ENCODE data around the gene ITK. TPM values are rescaled to one million over a fixed set of nuclear protein-coding genes. Genes with fewer than 3 reads are reported as not detected.

ITK gene
- total RNA-seq, 3 donors from 2014 or later = 3.3 to 4.4 (median 3.4) TPM

GRCh38 chr5:157157293-157157891 is 23.2 kb upstream of the ITK start:
- H3K4me1 ChIP-seq = no peaks in the 10 kb centered on the region
- no peak overlapping the region for H3K4me3 ChIP-seq
- H3K9me3 ChIP-seq = no peaks in the 10 kb centered on the region
- intact Hi-C loops (cut with DNase I; ENCODE audit: low total_unique reads) = no loop called here
- no peak for DNase-seq (ENCODE audit: low spot score in 2 of 2)
- H3K27me3 ChIP-seq = peaks cover 0 to 4% of the 10 kb centered on the region in 2 donors
- H3K36me3 ChIP-seq = no peaks in the 10 kb centered on the region
- no peak overlapping the region for H3K27ac ChIP-seq
- TF ChIP-seq POLR2A (IDR thresholded peaks at IDR 0.05) (no peak), CTCF (IDR thresholded peaks at IDR 0.05) (no peak), POLR2AphosphoS5 (IDR thresholded peaks at IDR 0.05) (no peak)

DNA sequence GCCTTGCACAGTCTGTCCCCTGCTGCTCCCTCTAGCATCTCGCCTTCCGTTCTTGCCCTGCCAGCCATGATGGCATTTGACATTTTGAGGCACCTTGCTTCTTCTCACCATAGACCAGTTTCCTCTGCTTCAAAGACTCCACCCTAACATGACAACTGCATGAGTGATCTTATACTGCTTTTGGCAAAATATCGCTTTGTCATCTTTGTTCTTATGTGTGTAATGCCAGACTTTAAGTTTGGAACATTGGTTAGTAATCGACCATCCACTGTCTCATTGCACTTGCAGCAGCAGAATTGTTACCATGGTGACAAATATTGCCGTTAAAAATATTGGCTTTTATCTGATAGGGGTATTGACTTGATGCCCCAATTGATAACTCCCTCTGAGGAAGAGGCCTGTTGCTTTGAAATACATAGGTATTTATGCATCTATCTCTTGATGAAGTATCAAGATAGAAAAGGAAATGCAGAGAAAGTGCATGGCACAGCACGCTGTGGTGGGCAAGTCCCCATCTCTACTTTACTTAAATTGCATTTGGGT is 21.4 kb upstream of the ITK start:
- no peaks in the 10 kb centered on the region for H3K9me3 ChIP-seq
- H3K4me1 ChIP-seq = no peaks in the 10 kb centered on the region
- intact Hi-C loops (cut with DNase I; ENCODE audit: low total_unique reads) = no loop called here

GRCh38 chr5:157160001-157160400 is 20.6 kb upstream of the ITK start:
- Histone ChIP-seq H3K27me3 (peaks cover 0 to 6% of the 10 kb centered on the region in 2 donors), H3K36me3 (no peaks in the 10 kb centered on the region), H3K9me3 (no peaks in the 10 kb centered on the region), H3K4me1 (no peaks in the 10 kb centered on the region), H3K27ac (no peak overlapping the region), H3K4me3 (no peak overlapping the region)
- intact Hi-C loops (cut with DNase I; ENCODE audit: low total_unique reads) = no loop called here
- no peak for TF ChIP-seq POLR2A (IDR thresholded peaks at IDR 0.05)
- no peak for TF ChIP-seq POLR2AphosphoS5 (IDR thresholded peaks at IDR 0.05)
- TF ChIP-seq CTCF (IDR thresholded peaks at IDR 0.05) = no peak
- no peak for DNase-seq (ENCODE audit: low spot score in 2 of 2)

More for the DNA sequence above, 21.4 kb upstream of the ITK start:
- DNase-seq (ENCODE audit: low spot score in 2 of 2) = no peak
- TF ChIP-seq POLR2AphosphoS5 (IDR thresholded peaks at IDR 0.05) (no peak), POLR2A (IDR thresholded peaks at IDR 0.05) (no peak), CTCF (IDR thresholded peaks at IDR 0.05) (no peak)
- Histone ChIP-seq H3K27ac (no peak overlapping the region), H3K36me3 (no peaks in the 10 kb centered on the region), H3K27me3 (peaks cover 0 to 6% of the 10 kb centered on the region in 2 donors), H3K4me3 (no peak overlapping the region)

DNA sequence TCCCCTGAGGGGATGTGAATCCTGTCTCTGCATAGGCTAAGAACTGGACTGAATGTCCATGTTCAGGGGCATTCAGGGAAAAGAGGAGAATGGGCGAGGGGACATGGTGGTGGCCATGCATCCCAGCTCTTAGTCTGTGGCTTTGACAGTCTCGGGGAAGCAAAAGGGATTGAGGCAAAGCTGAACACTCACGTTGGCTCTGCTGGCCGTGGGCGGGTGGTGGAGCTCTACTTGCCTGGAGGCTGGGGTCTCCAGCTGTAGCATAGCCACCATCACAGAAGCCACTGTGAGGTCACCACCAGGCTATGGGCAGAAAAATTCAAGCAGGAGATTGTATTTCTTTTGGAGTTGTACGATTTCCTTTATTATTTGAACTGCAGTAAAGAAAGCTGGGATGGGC is 18.6 kb upstream of the ITK start:
- H3K9me3 ChIP-seq = no peaks in the 10 kb centered on the region
- H3K27ac ChIP-seq = no peak overlapping the region
- DNase-seq (ENCODE audit: low spot score in 2 of 2) = no peak
- no peaks in the 10 kb centered on the region for H3K4me1 ChIP-seq
- no peak overlapping the region for H3K4me3 ChIP-seq
- TF ChIP-seq POLR2A (IDR thresholded peaks at IDR 0.05) (no peak), POLR2AphosphoS5 (IDR thresholded peaks at IDR 0.05) (no peak), CTCF (IDR thresholded peaks at IDR 0.05) (no peak)
- intact Hi-C loops (cut with DNase I; ENCODE audit: low total_unique reads) = no loop called here
- H3K36me3 ChIP-seq = no peaks in the 10 kb centered on the region
- peaks cover 0 to 12% of the 10 kb centered on the region in 2 donors for H3K27me3 ChIP-seq

DNA sequence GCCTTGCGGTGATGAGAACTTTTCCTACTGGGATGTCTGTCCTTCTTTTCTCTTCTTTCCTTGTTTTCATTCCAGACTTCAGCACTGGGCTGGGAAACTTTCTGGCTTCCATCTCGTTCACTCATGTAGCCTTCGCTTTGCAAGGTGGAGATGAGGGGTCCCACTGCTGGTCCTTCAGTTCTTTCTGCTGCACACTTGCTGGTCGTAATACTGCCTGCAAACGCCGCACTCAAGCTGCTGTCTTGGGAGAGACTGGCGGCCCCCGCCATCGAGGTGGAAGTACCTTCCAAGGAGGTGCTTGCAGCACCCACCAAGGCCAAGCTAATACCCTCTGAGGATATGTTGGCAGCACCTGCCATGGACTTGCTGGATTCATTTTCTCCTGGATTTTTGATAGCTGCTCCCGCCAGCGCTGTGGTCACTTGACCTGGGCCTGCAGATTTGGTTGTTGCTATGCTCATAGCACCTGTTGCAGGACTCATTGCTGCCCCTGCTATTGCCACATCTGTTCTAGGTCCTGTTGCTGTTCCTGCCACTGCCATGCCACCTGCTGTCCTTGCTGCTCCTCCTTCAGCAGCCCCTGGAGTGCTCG is 17.6 kb upstream of the ITK start:
- DNase-seq (ENCODE audit: low spot score in 2 of 2) = no peak
- intact Hi-C loops (cut with DNase I; ENCODE audit: low total_unique reads) = no loop called here
- peaks cover 0 to 12% of the 10 kb centered on the region in 2 donors for H3K27me3 ChIP-seq
- H3K27ac ChIP-seq = no peak overlapping the region
- H3K4me1 ChIP-seq = no peaks in the 10 kb centered on the region
- no peak for TF ChIP-seq POLR2AphosphoS5 (IDR thresholded peaks at IDR 0.05)
- TF ChIP-seq CTCF (IDR thresholded peaks at IDR 0.05) = no peak
- no peaks in the 10 kb centered on the region for H3K36me3 ChIP-seq
- H3K4me3 ChIP-seq = no peak overlapping the region
- H3K9me3 ChIP-seq = no peaks in the 10 kb centered on the region

Data from breast epithelium (tissue), 4 donors.